ENCODE measurements around the gene UBR7.

DNA sequence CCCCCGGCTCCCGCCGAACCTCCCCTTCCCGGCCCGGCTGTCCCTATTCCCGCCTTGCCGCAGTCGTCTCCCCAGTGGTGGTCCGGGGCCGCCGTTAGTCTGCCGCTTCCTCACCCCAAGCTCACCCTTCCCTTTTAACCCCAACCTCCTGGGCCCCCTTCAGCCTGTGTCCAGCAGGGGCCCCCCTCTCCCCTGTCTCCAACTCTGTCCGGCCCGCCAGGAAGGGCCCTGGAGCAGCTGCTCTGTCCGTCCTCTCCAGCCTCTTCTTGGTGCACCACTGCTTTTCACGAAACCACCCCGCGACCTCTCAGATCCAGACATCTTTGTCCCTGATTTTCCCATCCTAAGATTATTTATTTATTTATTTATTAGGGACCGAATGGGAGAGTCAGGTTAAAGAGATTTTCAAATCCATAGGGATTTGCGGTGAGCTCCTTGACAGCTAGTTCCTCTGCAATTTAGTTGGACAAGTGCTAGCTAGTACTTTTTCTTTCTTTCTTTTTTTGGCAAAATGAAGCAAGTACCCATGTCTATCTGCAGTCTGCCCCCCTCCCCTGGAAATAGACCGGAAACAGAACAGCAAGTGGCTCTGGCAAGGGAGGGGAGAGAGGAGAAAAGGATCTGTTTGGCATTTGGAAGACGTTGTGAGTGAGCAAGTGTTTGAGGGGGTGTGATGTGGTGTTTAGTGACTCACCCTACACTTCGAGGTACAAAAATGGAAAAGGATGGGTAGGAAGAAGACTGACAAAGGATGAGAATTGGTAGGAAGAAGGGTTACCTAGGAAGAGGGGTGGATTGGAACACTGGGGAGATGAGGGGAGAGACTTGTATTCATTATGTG, 632 bp downstream of the UBR7 start:
- no peak for TF ChIP-seq POLR2A (IDR thresholded peaks at IDR 0.05)
- TF ChIP-seq, protein P1, sequence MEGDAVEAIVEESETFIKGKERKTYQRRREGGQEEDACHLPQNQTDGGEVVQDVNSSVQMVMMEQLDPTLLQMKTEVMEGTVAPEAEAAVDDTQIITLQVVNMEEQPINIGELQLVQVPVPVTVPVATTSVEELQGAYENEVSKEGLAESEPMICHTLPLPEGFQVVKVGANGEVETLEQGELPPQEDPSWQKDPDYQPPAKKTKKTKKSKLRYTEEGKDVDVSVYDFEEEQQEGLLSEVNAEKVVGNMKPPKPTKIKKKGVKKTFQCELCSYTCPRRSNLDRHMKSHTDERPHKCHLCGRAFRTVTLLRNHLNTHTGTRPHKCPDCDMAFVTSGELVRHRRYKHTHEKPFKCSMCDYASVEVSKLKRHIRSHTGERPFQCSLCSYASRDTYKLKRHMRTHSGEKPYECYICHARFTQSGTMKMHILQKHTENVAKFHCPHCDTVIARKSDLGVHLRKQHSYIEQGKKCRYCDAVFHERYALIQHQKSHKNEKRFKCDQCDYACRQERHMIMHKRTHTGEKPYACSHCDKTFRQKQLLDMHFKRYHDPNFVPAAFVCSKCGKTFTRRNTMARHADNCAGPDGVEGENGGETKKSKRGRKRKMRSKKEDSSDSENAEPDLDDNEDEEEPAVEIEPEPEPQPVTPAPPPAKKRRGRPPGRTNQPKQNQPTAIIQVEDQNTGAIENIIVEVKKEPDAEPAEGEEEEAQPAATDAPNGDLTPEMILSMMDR (IDR thresholded peaks at IDR 0.05): no peak
- TF ChIP-seq EP300 (IDR thresholded peaks at IDR 0.05): no peak

All from ovary (tissue), 3 donors.